CD14-positive monocyte (primary cell): ENCODE data around the gene SPAG7. TPM values are rescaled to one million over a fixed set of nuclear protein-coding genes. Genes with fewer than 3 reads are reported as not detected.

Experiments
- DNase-seq, 3 donors: peaks; one replicate each; pipeline ENCODE4 v3.0.0-alpha.2; 2011 to 2022
- H2AFZ ChIP-seq: 2 replicates; pipeline ENCODE4 v1.6.0; 2012; ENCODE audit warnings: mild to moderate bottlenecking, low read depth, low read length, inconsistent platforms; ENCODE audit not compliant: insufficient read depth, poor library complexity, severe bottlenecking
- H3K27ac ChIP-seq, 2 donors: 1 replicate in 1 of 2; 2 replicates in 1 of 2; pipeline ENCODE4 v1.5.1; 2012 to 2013; ENCODE audit warnings: low read length in 2 of 2, control low read depth in 1 of 2, inconsistent platforms in 1 of 2, low read depth in 1 of 2, mild to moderate bottlenecking in 1 of 2
- H3K27me3 ChIP-seq, 2 donors: one replicate each; pipeline versions ENCODE4 v1.6.0 to v1.6.1; 2011 to 2013; ENCODE audit warnings: low read length in 2 of 2; ENCODE audit not compliant: control insufficient read depth in 2 of 2, insufficient read depth in 2 of 2
- H3K36me3 ChIP-seq, 2 donors: replicated peaks in 1 of 2; 1 replicate in 1 of 2; 2 replicates in 1 of 2; pipeline versions ENCODE4 v1.5.1 to v1.6.1; 2012 to 2013; ENCODE audit warnings: low read length in 2 of 2, control low read depth in 1 of 2, inconsistent platforms in 1 of 2, mild to moderate bottlenecking in 1 of 2; ENCODE audit not compliant: insufficient read depth in 2 of 2, control insufficient read depth in 1 of 2
- H3K4me1 ChIP-seq, 2 donors: 1 replicate in 1 of 2; 2 replicates in 1 of 2; pipeline versions ENCODE4 v1.5.1 to v1.6.1; 2012 to 2013; ENCODE audit warnings: low read length in 2 of 2, control low read depth in 1 of 2, inconsistent platforms in 1 of 2, mild to moderate bottlenecking in 1 of 2, moderate library complexity in 1 of 2; ENCODE audit not compliant: insufficient read depth in 2 of 2, control insufficient read depth in 1 of 2
- H3K4me2 ChIP-seq: replicated peaks from 2 replicates; pipeline ENCODE3; 2012; ENCODE audit warnings: low read length, moderate library complexity, mild to moderate bottlenecking; ENCODE audit not compliant: poor library complexity, severe bottlenecking; ENCODE audit errors: extremely low read depth
- H3K4me3 ChIP-seq, 3 experiments: fragments of 200-600 bp in 1 of 3; sonication (generic) in 1 of 3; replicated peaks in 1 of 3; 1 replicate in 2 of 3; 2 replicates in 1 of 3; pipeline ENCODE4 v1.5.1; 2011 to 2013; ENCODE audit warnings: low read length in 3 of 3, mild to moderate bottlenecking in 3 of 3, control low read depth in 2 of 3, low read depth in 2 of 3, inconsistent platforms in 1 of 3, moderate library complexity in 1 of 3
- H3K79me2 ChIP-seq: 2 replicates; pipeline ENCODE4 v1.6.0; 2012; ENCODE audit warnings: mild to moderate bottlenecking, control low read depth, inconsistent platforms, low read length, moderate library complexity; ENCODE audit not compliant: insufficient read depth
- H3K9ac ChIP-seq: 2 replicates; pipeline ENCODE4 v1.6.0; 2017; ENCODE audit warnings: low read length, mild to moderate bottlenecking; ENCODE audit not compliant: insufficient read depth, poor library complexity, severe bottlenecking
- H3K9me3 ChIP-seq, 2 donors: replicated peaks in 1 of 2; 1 replicate in 1 of 2; 2 replicates in 1 of 2; pipeline versions ENCODE4 v1.5.1 to v1.6.1; 2012 to 2013; ENCODE audit warnings: low read length in 2 of 2, control low read depth in 1 of 2; ENCODE audit not compliant: control insufficient read depth in 1 of 2, insufficient read depth in 1 of 2
- H4K20me1 ChIP-seq: 2 replicates; pipeline ENCODE4 v1.6.0; 2012; ENCODE audit warnings: mild to moderate bottlenecking, low read length, control low read depth, moderate library complexity; ENCODE audit not compliant: insufficient read depth
- H3K27ac Mint-ChIP-seq, 7 donors: one replicate each; pipeline ENCODE4 v1.8.0; 2020; ENCODE audit warnings: mild to moderate bottlenecking in 7 of 7, mixed read lengths in 7 of 7, moderate library complexity in 6 of 7, inconsistent platforms in 2 of 7
- H3K27me3 Mint-ChIP-seq, 3 donors: one replicate each; pipeline ENCODE4 v1.8.0; 2021 to 2022; ENCODE audit warnings: low read depth in 3 of 3, mild to moderate bottlenecking in 3 of 3, mixed read lengths in 3 of 3, moderate library complexity in 3 of 3, inconsistent platforms in 1 of 3
- H3K36me3 Mint-ChIP-seq, 2 donors: one replicate each; pipeline ENCODE4 v1.8.0; 2020; ENCODE audit warnings: mixed read lengths in 2 of 2, inconsistent platforms in 1 of 2, mild to moderate bottlenecking in 1 of 2
- H3K4me1 Mint-ChIP-seq: one replicate; pipeline ENCODE4 v1.8.0; 2020; ENCODE audit warnings: mild to moderate bottlenecking, mixed read lengths
- H3K4me3 Mint-ChIP-seq, 2 donors: one replicate each; pipeline ENCODE4 v1.8.0; 2020; ENCODE audit warnings: mild to moderate bottlenecking in 2 of 2, mixed read lengths in 2 of 2, moderate library complexity in 1 of 2
- H3K9me3 Mint-ChIP-seq, 7 donors: one replicate each; pipeline ENCODE4 v1.8.0; 2020 to 2022; ENCODE audit warnings: mixed read lengths in 7 of 7, mild to moderate bottlenecking in 6 of 7, moderate library complexity in 6 of 7, inconsistent platforms in 2 of 7
- CTCF ChIP-seq: fragments of 200-600 bp; IDR thresholded peaks from one replicate; pipeline ENCODE4 v1.8.0; 2022; ENCODE audit warnings: antibody characterized with exemption, mild to moderate bottlenecking
- WGBS: methylation state at CpG from one replicate; pipeline ENCODE4 v1.1.5; 2013; ENCODE audit warnings: missing lambda C conversion rate; ENCODE audit not compliant: insufficient coverage; 5-methylcytosine and 5-hydroxymethylcytosine counted together
- intact Hi-C, 2 donors: fragments of 100-400 bp; cut with micrococcal nuclease; formaldehyde crosslinking; loops; one replicate each; pipeline versions ENCODE4 v1.15.0 to v1.15.1; 2023
- polyA plus RNA-seq, 3 donors: library from polyadenylated mRNA; depleted of rRNA in 1 of 3; unstranded in 2 of 3; stranded (reverse) in 1 of 3; fragments of 300-500 nt in 2 of 3; fragments of >200 nt in 1 of 3; fragmentation: Illumina TruSeq in 2 of 3; gene quantifications; 1 replicate in 2 of 3; 2 replicates in 1 of 3; pipeline ENCODE4 v1.2.3, GENCODE V29; 2012 to 2021

The SPAG7 gene
- polyA plus RNA-seq, 3 donors, result 75.6 to 96.7 (median 85.1) TPM

- H3K36me3 Mint-ChIP-seq, result peaks cover 44 to 51% of the 10 kb centered on the region in 2 donors
- Histone ChIP-seq H3K9ac (peak overlapping the region; percentile 61), H3K27ac (peak overlapping the region; percentile 85 to 94), H3K4me2 (peak overlapping the region; percentile 98), H3K27me3 (no peaks in the 10 kb centered on the region), H3K4me1 (peaks cover 61 to 78% of the 10 kb centered on the region in 2 donors), H3K36me3 (peaks cover 32 to 43% of the 10 kb centered on the region in 2 donors), H4K20me1 (peaks cover 71% of the 10 kb centered on the region), H3K9me3 (no peaks in the 10 kb centered on the region), H3K4me3 (peak overlapping the region; percentile 2 to 94 (median 17)), H3K79me2 (peaks cover 81% of the 10 kb centered on the region), H2AFZ (no peak overlapping the region)
- peaks cover 66% of the 10 kb centered on the region for H3K4me1 Mint-ChIP-seq
- no peak for DNase-seq
- no peaks in the 10 kb centered on the region for H3K9me3 Mint-ChIP-seq
- intact Hi-C loops, result loop anchor here in 1 of 2 donors (5.0 kb wide), 2 partner anchors 42 to 177 kb away; partner anchors contain the start of gene CHRNE
- TF ChIP-seq CTCF, result no peak
- peaks cover 0 to 5% (median 0%) of the 10 kb centered on the region in 3 donors for H3K27me3 Mint-ChIP-seq
- peak overlapping the region; percentile 68 to 86 for H3K4me3 Mint-ChIP-seq
- peak overlapping the region; percentile 95 to 99 (median 97) for H3K27ac Mint-ChIP-seq
- 28% methylated on average over 5 of the region's 8 CpGs for WGBS
Measured at GRCh38 chr17:4944554-4945175, 23.0 kb downstream of the SPAG7 start.

GRCh38 chr17:4944163-4944553 is 23.5 kb downstream of the SPAG7 start:
- H4K20me1 ChIP-seq, result peaks cover 72% of the 10 kb centered on the region
- Mint-ChIP-seq H3K9me3 (no peaks in the 10 kb centered on the region), H3K4me3 (peak overlapping the region; percentile 68 to 86), H3K27ac (peak overlapping the region; percentile 95 to 99 (median 97)), H3K4me1 (peaks cover 67% of the 10 kb centered on the region), H3K27me3 (peaks cover 0 to 5% (median 0%) of the 10 kb centered on the region in 3 donors), H3K36me3 (peaks cover 44 to 51% of the 10 kb centered on the region in 2 donors)
- H2AFZ ChIP-seq, result no peak overlapping the region
- no peak for TF ChIP-seq CTCF
- H3K9me3 ChIP-seq, result no peaks in the 10 kb centered on the region
- WGBS, result 0% methylated on average over 2 of the region's 3 CpGs
- no peaks in the 10 kb centered on the region for H3K27me3 ChIP-seq
- peaks cover 32 to 43% of the 10 kb centered on the region in 2 donors for H3K36me3 ChIP-seq
- H3K4me3 ChIP-seq, result peak overlapping the region in 1 of 3 experiments; percentile 94
- DNase-seq, result peak in 2 of 3 donors; percentile 56 to 65
- intact Hi-C loops, result no loop called here
- peak overlapping the region; percentile 61 for H3K9ac ChIP-seq
- H3K79me2 ChIP-seq, result peaks cover 86% of the 10 kb centered on the region
- peaks cover 65 to 77% of the 10 kb centered on the region in 2 donors for H3K4me1 ChIP-seq
- H3K4me2 ChIP-seq, result peak overlapping the region; percentile 98
- peak overlapping the region; percentile 85 to 94 for H3K27ac ChIP-seq
